K562 (cell line): ENCODE results near the gene METAP1. TPM values are rescaled to one million over a fixed set of nuclear protein-coding genes. Genes with fewer than 3 reads are reported as not detected.
"Not testable (repeated sequence)": the region's sequence is repeated elsewhere in the genome, so short reads cannot be mapped to it uniquely, and the experiment has no call there.

Experiments used
- ATAC-seq: fragments of 200-7000 bp; cut with Tn5 transposase; 3 replicates; pipeline ENCODE4 v1.9.1; 2020; ENCODE audit warnings: moderate library complexity
- BruUV-seq: library from RNA; stranded (reverse); fragments of 400-500 nt; replicated peaks from 2 replicates; lab custom pipeline; 2021; lab: Mats Ljungman, UMichigan
- CTCF ChIA-PET: fragments of 300-600 bp; formaldehyde crosslinking; extraction: SDS; loops from one replicate; lab custom pipeline; 2021; ENCODE audit warnings: low intra/inter-chr PET ratio; lab: Yijun Ruan, JAX
- POLR2A ChIA-PET: fragments of 300-600, 350-650 bp; sonication (Branson Sonifier 250); formaldehyde crosslinking; extraction: SDS; loops from one replicate; lab custom pipeline; 2021; ENCODE audit warnings: antibody characterized with exemption, inconsistent platforms; lab: Yijun Ruan, JAX
- DNase-seq, 4 experiments: peaks; one replicate each; pipeline versions ENCODE4 v3.0.0 to v3.0.0-alpha.2; 2011 to 2018; ENCODE audit warnings: low spot score in 3 of 4, mixed read lengths in 3 of 4; ENCODE audit errors: extremely low read depth in 1 of 4
- FAIRE-seq: peaks from 2 replicates; lab custom pipeline; 2011; peaks lifted over from hg19 to GRCh38; lab: Jason Lieb, UNC
- H2AFZ ChIP-seq: 2 replicates; pipeline ENCODE4 v1.6.0; 2011; ENCODE audit warnings: low read depth, low read length, control low read depth, inconsistent platforms
- H3K27ac ChIP-seq: fragments of 200-600 bp; 3 replicates; pipeline ENCODE4 v1.8.0; 2011; ENCODE audit warnings: low read depth, mild to moderate bottlenecking, control low read depth, inconsistent platforms, low read length, moderate library complexity, mixed read lengths; ENCODE audit errors: extremely low read depth
- H3K27me3 ChIP-seq, 2 experiments: fragments of 300-600 bp in 1 of 2; 2 replicates in 1 of 2; 3 replicates in 1 of 2; pipeline versions ENCODE4 v1.6.0 to v1.8.0; 2011; ENCODE audit warnings: inconsistent platforms in 2 of 2, low read length in 2 of 2, mild to moderate bottlenecking in 1 of 2, mixed read lengths in 1 of 2, moderate library complexity in 1 of 2; ENCODE audit not compliant: control insufficient read depth in 2 of 2, insufficient read depth in 2 of 2
- H3K36me3 ChIP-seq: fragments of 300-600 bp; 3 replicates; pipeline ENCODE4 v1.8.0; 2011; ENCODE audit warnings: mild to moderate bottlenecking, low read length, inconsistent platforms; ENCODE audit not compliant: control insufficient read depth, insufficient read depth
- H3K4me1 ChIP-seq, 2 experiments: fragments of 200-600 bp in 1 of 2; replicated peaks in 1 of 2; 2 replicates in 1 of 2; 3 replicates in 1 of 2; pipeline versions ENCODE4 v1.5.1 to v1.8.0; 2011; ENCODE audit warnings: inconsistent platforms in 2 of 2, low read length in 2 of 2, mild to moderate bottlenecking in 1 of 2, mixed read lengths in 1 of 2, moderate library complexity in 1 of 2; ENCODE audit not compliant: control insufficient read depth in 2 of 2, insufficient read depth in 2 of 2
- H3K4me2 ChIP-seq: 2 replicates; pipeline ENCODE4 v1.6.1; 2011; ENCODE audit warnings: low read length, control low read depth, inconsistent platforms, mixed read lengths; ENCODE audit not compliant: insufficient read depth
- H3K4me3 ChIP-seq: fragments of 200-600 bp; sonication (generic), shearing (Covaris generic); 2 replicates; pipeline ENCODE4 v1.5.1; 2016; ENCODE audit warnings: control low read depth, inconsistent platforms
- H3K79me2 ChIP-seq: fragments of 200-600 bp; 3 replicates; pipeline ENCODE4 v1.8.0; 2011; ENCODE audit warnings: low read length, inconsistent platforms; ENCODE audit not compliant: control insufficient read depth, insufficient read depth
- H3K9ac ChIP-seq, 2 experiments: 2 replicates each; pipeline versions ENCODE4 v1.6.0 to v1.6.1; 2011; ENCODE audit warnings: low read depth in 2 of 2, low read length in 2 of 2, control low read depth in 1 of 2, inconsistent platforms in 1 of 2, mild to moderate bottlenecking in 1 of 2, mixed read lengths in 1 of 2; ENCODE audit not compliant: insufficient read depth in 1 of 2
- H3K9me1 ChIP-seq: one replicate; pipeline ENCODE4 v1.6.0; 2011; ENCODE audit warnings: inconsistent platforms, mild to moderate bottlenecking, low read length, moderate library complexity; ENCODE audit not compliant: control insufficient read depth, insufficient read depth
- H3K9me3 ChIP-seq: replicated peaks from 2 replicates; pipeline ENCODE4 v1.5.1; 2011; ENCODE audit warnings: low read depth, low read length, inconsistent platforms; ENCODE audit not compliant: control insufficient read depth, insufficient read depth
- H4K20me1 ChIP-seq: replicated peaks from 2 replicates; pipeline ENCODE4 v1.6.1; 2011; ENCODE audit warnings: low read length, inconsistent platforms, mixed read lengths; ENCODE audit not compliant: control insufficient read depth, insufficient read depth
- RBM25 ChIP-seq: fragments of 200-400 bp; formaldehyde crosslinking; IDR thresholded peaks from 2 replicates; pipeline ENCODE4 v1.6.1; 2018; ENCODE audit warnings: low read length, low read depth, moderate library complexity; ENCODE audit not compliant: severe bottlenecking
- SPI1 ChIP-seq: IDR thresholded peaks from 2 replicates; pipeline ENCODE4 v1.6.1; 2011; ENCODE audit warnings: low read depth, low read length, control low read depth, borderline replicate concordance
- WGBS: fragments of 100-300 bp; shearing (Covaris generic); methylation state at CpG from one replicate; pipeline ENCODE4 v1.1.6; 2016; ENCODE audit warnings: low coverage, mixed read lengths; ENCODE audit not compliant: insufficient coverage; ENCODE audit errors: missing lambda C conversion rate; 5-methylcytosine and 5-hydroxymethylcytosine counted together
- in situ Hi-C: fragments of 300-500 bp; cut with MboI; formaldehyde crosslinking; loops from 4 replicates; pipeline ENCODE4 v1.15.0; 2018; ENCODE audit warnings: inconsistent platforms, mixed read lengths
- intact Hi-C: fragments of 100-400 bp; cut with micrococcal nuclease; formaldehyde crosslinking; loops from 2 replicates; pipeline ENCODE4 v1.14.2; 2022
- polyA plus RNA-seq, 8 experiments: library from polyadenylated mRNA; depleted of rRNA in 4 of 8; stranded (reverse) in 5 of 8; unstranded in 3 of 8; fragments of >200 nt; fragmentation: Nextera tagmentation in 2 of 8; fragmentation: Illumina TruSeq in 1 of 8; extraction: Ambion mirVana in 2 of 8; extraction: Trizol in 1 of 8; gene quantifications; 2 replicates each; pipeline versions ENCODE4 v1.2.1 to v1.2.3, GENCODE V29; 2011 to 2014; ENCODE audit warnings: inconsistent platforms in 1 of 8, missing spikeins in 1 of 8
- total RNA-seq, 7 experiments: library from RNA; depleted of rRNA in 6 of 7; stranded (reverse); fragments of >200 nt in 6 of 7; fragmentation: Illumina TruSeq in 2 of 7; extraction: Trizol in 2 of 7; gene quantifications; 2 replicates each; pipeline versions ENCODE4 v1.2.1 to v1.2.3, GENCODE V29; 2011 to 2021; ENCODE audit warnings: low replicate concordance in 1 of 7

Gene METAP1
- total and polyA plus RNA-seq, 9 of the 15 experiments (the other 6 are each of a cell fraction or from before 2014, with no cell fraction given) = 31.4 to 77.6 (median 59.5) TPM

- H3K4me2 ChIP-seq = peak overlapping the region; percentile 94
- peak overlapping the region; percentile 37 for H2AFZ ChIP-seq
- 0% methylated on average over 2 of the region's 2 CpGs for WGBS
- intact Hi-C loops = no loop called here
- H3K9me1 ChIP-seq = no peaks in the 10 kb centered on the region
- in situ Hi-C loops = no loop called here
- ATAC-seq = peak; percentile 43
- TF ChIP-seq SPI1 (peak; percentile 39; the same call in 1 of the 2 replicates), RBM25 (no peak)
- peak overlapping the region; percentile 92 for H3K4me3 ChIP-seq
- CTCF ChIA-PET = interaction anchor here (0.7 kb wide), 1 partner anchor 27 kb away, joined by 5 read pairs; no protein-coding TSS in a partner anchor
- H3K36me3 ChIP-seq = no peaks in the 10 kb centered on the region
- DNase-seq = peak in 1 of 4 experiments; percentile 38
- H3K27ac ChIP-seq = peak overlapping the region; percentile 90
- peaks cover 4 to 7% of the 10 kb centered on the region in 2 experiments; a peak in 3 of 5 replicates for H3K4me1 ChIP-seq
- H3K9ac ChIP-seq = peak overlapping the region in 1 of 2 experiments; percentile 92; a peak in 2 of 4 replicates
- peaks cover 62% of the 10 kb centered on the region for H3K79me2 ChIP-seq
- no peaks in the 10 kb centered on the region for H3K27me3 ChIP-seq
- no peaks in the 10 kb centered on the region for H4K20me1 ChIP-seq
- POLR2A ChIA-PET = no interaction called here
- no peaks in the 10 kb centered on the region for H3K9me3 ChIP-seq
- no TSS peak for BruUV-seq
- no peak for FAIRE-seq
These were observed 95.7 kb downstream of the METAP1 start for GRCh38 chr4:99091216-99091575.

- H3K36me3 ChIP-seq, intact Hi-C loops, H3K27me3 ChIP-seq, POLR2A ChIA-PET, in situ Hi-C loops, BruUV-seq, H3K9me3 ChIP-seq, FAIRE-seq, H3K4me1 ChIP-seq, ATAC-seq, H4K20me1 ChIP-seq, H3K9me1 ChIP-seq: not testable (repeated sequence)
- Histone ChIP-seq H3K4me3 (peak overlapping the region; percentile 92), H3K9ac (peak overlapping the region in 1 of 2 experiments; percentile 92; a peak in 2 of 4 replicates), H3K79me2 (peaks cover 55% of the 10 kb centered on the region), H3K27ac (peak overlapping the region; percentile 90), H3K4me2 (peak overlapping the region; percentile 94), H2AFZ (peak overlapping the region; percentile 37; the same call in 1 of the 2 replicates)
- DNase-seq = peak in 1 of 4 experiments; percentile 24
- CTCF ChIA-PET = interaction anchor here (0.7 kb wide), 1 partner anchor 26 kb away, joined by 5 read pairs; no protein-coding TSS in a partner anchor
- WGBS = 5% methylated on average over 2 of the region's 2 CpGs
These were observed 96.3 kb downstream of the METAP1 start for GRCh38 chr4:99091841-99092240.
